ENCODE results near the gene THSD4.
"Not testable (repeated sequence)": the region's sequence is repeated elsewhere in the genome, so short reads cannot be mapped to it uniquely, and the experiment has no call there.

Gene THSD4

GRCh38 chr15:71646767-71647486 is 531.7 kb downstream of the THSD4 start:
- DNase-seq = no peak

DNA sequence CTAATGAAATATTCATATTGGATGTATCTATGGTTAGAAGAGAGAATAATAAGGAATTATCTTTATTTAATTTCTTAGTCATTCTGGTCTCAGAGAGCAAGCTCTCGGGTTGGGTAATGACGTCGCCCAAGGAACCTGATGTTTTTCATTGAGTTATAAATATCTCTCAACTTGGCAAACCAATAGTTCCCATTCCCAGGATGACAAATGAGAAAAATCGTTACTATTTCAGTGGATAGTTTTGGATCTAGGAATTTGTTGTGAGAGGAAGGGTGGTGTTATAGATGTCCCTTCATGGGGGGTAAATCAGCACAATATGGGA is 532.2 kb downstream of the THSD4 start:
- no peak for DNase-seq

DNA sequence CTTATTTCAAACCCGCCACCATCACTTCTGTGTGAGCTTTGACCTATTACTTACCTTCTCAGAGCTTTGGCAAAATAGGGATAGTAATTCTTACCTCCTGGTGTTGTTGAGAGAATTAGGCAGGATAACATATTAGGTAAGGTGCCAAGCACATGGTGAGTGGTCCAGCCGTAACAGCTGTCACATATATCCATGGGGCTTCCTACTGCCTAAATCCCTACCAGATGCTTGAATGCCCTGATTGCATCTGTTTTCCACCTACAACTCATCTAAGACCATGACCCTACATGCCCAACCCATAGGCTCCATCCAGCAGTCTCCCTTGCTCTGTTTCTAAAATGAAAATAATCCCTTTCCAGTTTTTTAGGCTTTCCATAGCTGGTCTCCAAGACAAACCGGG is 532.8 kb downstream of the THSD4 start:
- DNase-seq = no peak

DNA sequence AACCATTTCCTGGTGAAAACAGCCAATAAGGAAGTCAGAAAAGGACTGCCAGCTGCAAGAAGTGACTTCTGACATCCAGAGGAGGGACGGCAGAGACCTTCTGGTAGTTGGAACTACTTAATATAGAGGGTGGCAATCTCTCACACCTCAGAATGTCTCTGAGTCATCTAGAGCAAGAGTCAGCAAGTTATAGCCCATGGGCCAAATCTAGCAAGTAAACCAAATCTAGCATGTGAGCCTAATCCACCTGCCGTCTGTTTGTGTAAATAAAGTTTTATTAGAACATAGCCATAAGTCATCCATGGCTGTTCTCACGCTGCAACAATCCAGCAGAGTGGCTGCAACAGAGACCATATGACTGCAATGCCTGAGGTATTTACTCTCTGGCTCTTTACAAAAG is 534.6 kb downstream of the THSD4 start:
- DNase-seq = no peak

- no peak for DNase-seq
Measured at GRCh38 chr15:71650603-71651002, 535.3 kb downstream of the THSD4 start.

DNA sequence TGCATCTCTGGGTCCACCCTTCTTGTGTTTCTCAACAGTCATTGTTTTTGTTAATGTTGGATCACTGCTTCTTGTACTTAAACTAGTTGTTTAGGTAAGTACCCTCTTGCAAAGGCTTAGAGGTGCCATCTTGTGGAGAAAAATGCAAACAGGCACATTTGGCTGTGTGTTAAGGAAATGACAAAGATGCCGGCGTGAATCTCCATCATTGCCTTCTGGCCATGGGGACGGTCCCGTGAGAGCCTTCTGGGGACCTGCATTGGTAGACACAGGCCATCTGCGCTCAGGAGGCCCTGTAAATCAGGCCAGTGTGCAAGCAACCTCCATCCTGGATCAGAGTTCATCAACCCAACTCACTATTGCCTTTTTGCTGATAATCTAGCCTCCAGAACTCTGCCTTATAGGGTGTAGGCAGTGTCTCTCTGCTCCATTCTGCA is 536.5 kb downstream of the THSD4 start:
- DNase-seq = no peak

DNA sequence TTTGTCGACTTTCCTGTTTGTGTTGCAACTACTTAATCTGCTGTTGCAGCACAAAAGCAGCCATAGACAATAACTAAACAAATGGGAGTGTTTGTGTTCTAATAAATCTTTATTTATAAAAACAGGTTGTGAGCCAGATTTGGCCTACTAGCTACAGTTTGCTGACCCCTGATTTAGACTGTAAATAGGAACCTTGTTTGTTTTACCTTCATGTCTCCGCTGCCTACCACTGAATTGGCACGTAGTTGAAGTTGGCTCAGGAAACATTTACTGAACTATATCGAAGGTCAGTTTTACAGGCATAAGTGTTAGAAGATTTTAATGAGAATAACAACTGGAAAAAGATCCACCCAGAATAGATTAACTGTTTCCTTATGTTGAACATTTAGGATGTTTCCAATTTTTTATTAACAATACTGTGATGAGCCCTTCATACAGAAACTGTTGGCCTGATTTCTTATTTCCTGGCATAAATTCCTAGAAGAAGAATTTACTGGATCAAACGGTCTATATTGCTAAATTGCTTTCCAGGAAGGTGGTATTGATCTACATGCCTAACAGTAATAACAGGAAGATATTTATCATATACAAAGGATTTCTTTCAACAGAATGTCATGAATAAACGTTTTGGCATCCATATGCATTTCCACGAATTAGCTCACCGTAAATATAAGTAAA is 538.9 kb downstream of the THSD4 start:
- no peak for DNase-seq

GRCh38 chr15:71654720-71655174 is 539.5 kb downstream of the THSD4 start:
- DNase-seq = no peak

DNA sequence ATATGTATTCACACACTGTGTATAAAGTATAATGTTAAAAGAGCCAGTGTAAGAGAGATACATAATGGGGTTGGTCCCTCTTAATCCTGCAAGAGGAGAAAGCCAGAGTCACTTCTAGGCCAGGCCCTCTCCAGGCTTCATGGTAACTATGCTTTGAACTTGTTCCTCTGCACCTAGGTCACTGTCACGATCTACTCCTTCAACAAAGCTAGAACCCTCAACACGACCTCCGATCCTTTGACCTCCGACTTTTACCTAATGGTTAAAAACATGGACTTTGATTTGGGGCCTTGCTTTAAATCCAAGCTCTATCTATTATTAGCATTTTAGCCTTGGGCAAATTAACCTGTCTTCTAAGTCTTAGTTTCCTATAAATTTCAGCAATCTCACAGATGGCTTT is 541.2 kb downstream of the THSD4 start:
- no peak for DNase-seq

- no peak for DNase-seq
Measured at GRCh38 chr15:71657141-71657540, 541.9 kb downstream of the THSD4 start.

DNA sequence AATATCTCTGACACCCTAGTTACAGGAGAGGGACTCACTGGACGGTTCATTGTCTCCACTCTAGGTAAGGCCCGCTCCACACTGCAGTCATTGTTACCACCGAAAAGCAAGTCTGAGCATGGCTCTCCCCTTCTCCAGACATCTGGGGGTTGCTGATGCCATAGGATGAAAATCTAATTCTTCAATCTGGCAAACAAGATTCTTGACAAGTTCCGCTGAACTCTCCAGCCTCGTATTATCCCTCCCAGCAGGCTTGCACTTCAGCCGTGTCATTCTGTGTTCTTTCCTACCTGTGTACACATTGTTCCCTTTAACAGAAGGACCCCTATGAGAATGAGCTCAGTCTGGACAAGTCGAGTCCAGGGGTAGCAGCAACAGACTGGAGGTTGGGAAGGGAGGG is 542.8 kb downstream of the THSD4 start:
- no peak for DNase-seq

DNA sequence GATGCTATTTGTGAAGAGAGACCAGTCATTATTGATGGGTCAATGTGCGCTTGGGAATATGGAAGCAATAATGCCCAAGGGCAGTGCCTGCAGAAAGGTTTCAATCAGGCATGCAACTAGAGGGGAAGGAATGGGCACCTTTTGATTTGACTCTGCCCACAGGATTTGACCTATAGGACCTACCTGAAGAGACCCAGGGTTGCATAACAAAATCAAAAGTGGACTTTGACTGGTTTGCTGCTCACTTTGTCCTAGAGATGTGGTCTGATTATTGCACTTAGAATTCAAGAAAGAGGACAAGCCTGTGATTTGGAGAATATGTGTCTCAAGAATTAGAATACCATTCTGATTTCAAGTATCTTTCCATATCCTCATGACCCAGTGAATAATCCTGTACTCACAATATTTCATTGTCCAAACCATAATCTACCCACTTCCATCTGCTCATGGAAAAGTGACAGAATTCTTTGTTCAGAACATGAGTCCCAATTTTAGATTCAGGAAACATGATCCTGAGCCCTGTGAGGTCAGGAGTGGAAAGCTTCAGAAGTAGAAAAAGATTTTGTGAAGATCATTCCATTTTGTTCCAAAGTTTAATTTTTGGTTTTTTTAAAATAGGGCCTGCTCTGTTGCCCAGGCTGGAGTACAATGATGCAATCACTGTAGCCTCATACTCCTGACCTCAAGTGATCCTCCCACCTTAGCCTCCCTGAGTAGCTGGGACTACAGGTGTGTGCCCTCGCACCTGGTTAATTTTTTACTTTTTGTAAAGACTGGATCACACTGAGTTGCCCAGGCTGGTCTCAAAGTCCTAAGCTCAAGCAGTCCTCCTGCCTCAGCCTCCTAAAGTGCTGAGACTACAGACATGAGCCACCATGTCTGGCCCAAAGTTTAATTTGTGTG is 543.8 kb downstream of the THSD4 start:
- DNase-seq = no peak

DNA sequence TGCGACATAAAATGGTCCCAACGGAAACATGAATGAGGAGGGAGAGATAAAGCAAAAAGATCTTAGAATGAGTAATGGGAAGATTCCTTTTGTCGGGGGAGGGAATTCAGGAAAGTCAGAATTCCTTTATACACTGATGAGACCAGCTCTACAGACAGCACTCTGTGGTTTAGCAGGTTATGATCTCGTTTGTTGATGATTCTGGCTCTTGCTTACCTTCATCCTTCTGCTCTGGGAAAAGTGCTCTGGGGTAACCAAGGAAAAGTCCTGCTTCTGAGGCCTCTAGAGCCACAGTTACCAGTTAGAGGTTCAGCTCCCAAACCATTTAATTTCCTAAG is 544.4 kb downstream of the THSD4 start:
- DNase-seq = no peak

- no peak for DNase-seq
Measured at GRCh38 chr15:71660501-71660900, 545.2 kb downstream of the THSD4 start.

DNA sequence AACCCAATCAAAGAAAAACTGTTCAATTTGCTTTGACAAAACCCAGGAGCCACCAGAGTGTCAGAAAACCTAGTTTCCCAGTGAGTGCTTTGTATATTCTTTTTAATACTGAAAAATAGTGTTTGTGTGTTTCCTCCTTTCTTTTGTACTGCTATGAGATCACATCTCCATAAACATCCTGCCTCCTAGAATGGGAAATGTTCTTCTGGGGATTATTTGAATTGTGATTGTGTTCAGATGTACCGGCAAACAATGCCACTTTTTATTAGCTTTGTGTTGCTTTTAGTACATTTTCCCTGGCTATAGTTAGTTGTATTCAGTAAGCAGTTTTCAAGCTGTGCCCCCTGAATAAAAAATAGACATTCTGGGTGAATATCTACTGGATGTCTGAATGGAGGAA is 547.0 kb downstream of the THSD4 start:
- no peak for DNase-seq

DNA sequence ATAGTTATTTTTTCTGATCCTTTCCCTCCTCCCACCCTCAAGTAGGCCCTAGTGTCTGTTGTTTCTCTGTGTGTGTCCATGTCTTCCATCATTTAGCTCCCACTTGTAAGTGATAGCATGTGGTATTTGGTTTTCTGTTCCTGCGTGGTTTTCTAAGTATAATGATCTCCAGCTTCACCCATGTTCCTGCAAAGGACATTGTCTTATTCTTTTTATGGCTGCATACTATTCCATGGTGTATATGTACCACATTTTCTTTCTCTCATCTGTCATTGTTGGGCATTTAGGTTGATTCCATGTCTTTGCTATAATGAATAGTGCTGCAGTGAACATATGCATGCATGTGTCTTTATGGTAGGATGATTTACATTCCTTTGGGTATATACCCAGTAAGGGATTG is 549.4 kb downstream of the THSD4 start:
- no peak for DNase-seq

GRCh38 chr15:71666763-71667620 is 551.7 kb downstream of the THSD4 start:
- DNase-seq = no peak

GRCh38 chr15:71669688-71670087 is 554.4 kb downstream of the THSD4 start:
- no peak for DNase-seq

DNA sequence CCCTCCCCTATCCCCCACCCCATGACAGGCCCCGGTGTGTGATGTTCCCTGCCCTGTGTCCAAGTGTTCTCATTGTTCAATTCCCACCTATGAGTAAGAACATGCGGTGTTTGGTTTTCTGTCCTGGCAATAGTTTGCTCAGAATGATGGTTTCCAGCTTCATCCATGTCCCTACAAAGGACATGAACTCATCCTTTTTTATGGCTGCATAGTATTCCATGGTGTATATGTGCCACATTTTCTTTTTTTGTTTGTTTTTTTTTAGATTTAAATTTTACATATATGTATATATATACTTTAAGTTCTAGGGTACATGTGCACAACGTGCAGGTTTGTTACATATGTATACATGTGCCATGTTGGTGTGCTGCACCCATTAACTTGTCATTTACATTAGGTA is 555.0 kb downstream of the THSD4 start:
- not testable (repeated sequence) for DNase-seq

GRCh38 chr15:71674354-71674753 is 559.1 kb downstream of the THSD4 start:
- DNase-seq = no peak

DNA sequence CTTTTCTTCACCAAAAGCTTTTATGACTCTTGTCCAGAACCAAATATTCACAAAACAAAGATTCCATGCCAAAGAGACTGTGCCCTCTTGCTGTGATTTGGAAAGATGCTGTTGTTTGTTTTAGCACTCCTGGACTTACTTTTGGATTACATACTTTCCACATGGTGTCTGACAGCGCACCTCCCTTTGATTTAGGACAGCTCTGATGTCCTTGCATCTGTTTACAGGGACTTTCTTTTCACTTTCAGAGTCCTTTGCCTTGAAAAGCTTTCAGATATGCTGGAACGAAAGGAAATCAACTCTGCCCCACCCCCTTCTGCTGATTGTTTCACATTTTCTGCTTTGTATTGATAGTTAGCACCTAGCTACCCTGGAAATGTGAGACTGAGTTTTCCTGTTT is 562.1 kb downstream of the THSD4 start:
- no peak for DNase-seq

DNA sequence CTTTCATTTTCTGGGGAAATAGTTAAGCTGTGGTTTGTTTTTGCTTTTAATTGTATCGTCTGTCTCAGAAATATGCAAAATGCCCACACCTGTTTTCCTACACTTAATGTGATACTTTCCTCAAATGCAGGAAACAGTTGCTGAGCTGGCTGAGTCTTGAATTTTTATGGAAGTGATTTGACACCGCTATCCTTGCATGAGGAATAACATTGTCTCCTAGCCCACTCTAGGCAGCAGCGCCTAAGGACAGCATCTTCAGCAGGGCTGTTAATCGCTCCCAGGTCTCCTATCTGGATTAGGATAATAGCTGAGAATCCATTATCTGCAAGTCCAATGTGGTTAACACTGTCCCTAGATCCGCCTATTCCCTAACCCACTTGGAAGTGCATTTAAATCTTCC is 562.5 kb downstream of the THSD4 start:
- DNase-seq = no peak

DNA sequence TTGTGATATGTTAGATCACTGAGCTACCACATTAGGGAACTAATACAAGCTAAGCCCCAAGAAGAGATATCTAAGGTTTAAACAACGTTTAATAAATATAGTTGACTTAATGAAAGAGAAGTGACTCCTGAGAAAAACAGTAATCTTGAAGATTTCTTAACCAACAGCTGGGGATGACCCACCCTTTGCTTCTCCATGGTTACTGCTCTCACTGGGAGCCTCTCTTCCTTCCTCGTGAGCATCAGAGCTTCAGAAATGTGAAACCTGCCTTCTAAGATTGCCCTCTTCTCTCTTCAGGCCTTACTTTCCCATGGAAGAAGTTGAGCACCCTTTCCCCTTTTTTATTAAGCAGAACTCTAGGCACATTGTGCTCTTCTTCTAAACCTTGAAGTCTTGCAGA is 562.9 kb downstream of the THSD4 start:
- DNase-seq = no peak

Data from NCI-H187 treated with DMSO at 0.1 percent for 48 hours (cell line).